H1 (cell line): ENCODE measurements around the gene CFAP61. TPM values are rescaled to one million over a fixed set of nuclear protein-coding genes. Genes with fewer than 3 reads are reported as not detected.

Experiments
- BACH1 ChIP-seq: IDR thresholded peaks from 2 replicates; pipeline ENCODE4 v1.6.1; 2012; ENCODE audit warnings: low read length, improper control_type of control experiment
- EP300 ChIP-seq, 2 experiments: IDR thresholded peaks; 1 replicate in 1 of 2; 2 replicates in 1 of 2; pipeline ENCODE4 v1.6.1; 2011 to 2012; ENCODE audit warnings: low read depth in 2 of 2, low read length in 2 of 2, mild to moderate bottlenecking in 2 of 2, borderline replicate concordance in 1 of 2, inconsistent platforms in 1 of 2, moderate library complexity in 1 of 2
- SAP30 ChIP-seq: fragments of 300-600 bp; sonication (generic); IDR thresholded peaks from 2 replicates; pipeline ENCODE4 v1.7.1; 2012; ENCODE audit warnings: low read length, moderate library complexity, mild to moderate bottlenecking, inconsistent platforms; ENCODE audit not compliant: insufficient read depth, insufficient replicate concordance
- SIN3A ChIP-seq, 2 experiments: IDR thresholded peaks in 1 of 2; conservative IDR thresholded peaks in 1 of 2; 2 replicates each; pipeline ENCODE4 v1.6.1; 2011 to 2012; ENCODE audit warnings: low read length in 2 of 2, improper control_type of control experiment in 1 of 2, low read depth in 1 of 2, mild to moderate bottlenecking in 1 of 2
- SP1 ChIP-seq: IDR thresholded peaks from 2 replicates; pipeline ENCODE4 v1.6.1; 2011; ENCODE audit warnings: low read depth, low read length
- polyA plus RNA-seq, 7 experiments: library from polyadenylated mRNA; depleted of rRNA in 3 of 7; stranded (reverse) in 5 of 7; unstranded in 2 of 7; fragments of >200 nt in 5 of 7; fragments of 200-250 nt in 2 of 7; gene quantifications; 1 replicate in 5 of 7; 2 replicates in 1 of 7; 4 replicates in 1 of 7; pipeline versions ENCODE4 v1.2.1 to v1.2.3, GENCODE V29; 2011 to 2013; ENCODE audit warnings: missing spikeins in 2 of 7, mixed read lengths in 2 of 7
- total RNA-seq: library from RNA; stranded (reverse); fragmentation: NEBNext Ultra II Directional; extraction: Animal tissue kit (Norgen Biotek cat#: 25700); gene quantifications from 2 replicates; pipeline ENCODE4 v1.2.1, GENCODE V29; 2021
- TF ChIP-seq, protein P1 (sequence below), 3 experiments: IDR thresholded peaks; 1 replicate in 2 of 3; 2 replicates in 1 of 3; pipeline versions ENCODE4 v1.5.1 to v1.6.1; 2011; ENCODE audit warnings: low read length in 3 of 3, mild to moderate bottlenecking in 3 of 3, inconsistent platforms in 2 of 3, low read depth in 1 of 3, moderate library complexity in 1 of 3; ENCODE audit not compliant: insufficient read depth in 1 of 3; ENCODE audit errors: control extremely low read depth in 1 of 3

CFAP61 gene
- total and polyA plus RNA-seq, 2 of the 8 experiments (the other 6 are each of a cell fraction or from before 2014, with no cell fraction given), result 0.29 to 0.61 TPM

DNA sequence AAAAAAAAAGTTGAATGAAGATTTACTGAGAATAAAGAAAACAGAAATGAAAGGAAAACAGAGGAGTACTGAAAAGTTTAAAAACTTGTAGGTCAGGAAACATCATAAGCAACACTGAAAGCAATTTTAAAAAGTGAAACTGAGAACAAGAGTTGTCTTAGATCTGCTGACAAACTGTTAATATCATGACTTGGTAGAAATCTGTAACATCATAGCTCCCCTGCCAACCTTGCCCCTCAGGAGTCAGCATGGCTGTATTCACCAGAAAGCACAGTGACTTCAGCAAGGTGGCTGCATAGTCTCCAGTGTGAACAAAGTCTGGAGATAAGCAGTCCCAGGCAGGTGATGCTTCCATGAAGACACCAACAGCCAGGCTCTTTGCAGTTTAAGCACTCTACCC is 29.8 kb upstream of the CFAP61 start (continued):
- TF ChIP-seq, protein P1, sequence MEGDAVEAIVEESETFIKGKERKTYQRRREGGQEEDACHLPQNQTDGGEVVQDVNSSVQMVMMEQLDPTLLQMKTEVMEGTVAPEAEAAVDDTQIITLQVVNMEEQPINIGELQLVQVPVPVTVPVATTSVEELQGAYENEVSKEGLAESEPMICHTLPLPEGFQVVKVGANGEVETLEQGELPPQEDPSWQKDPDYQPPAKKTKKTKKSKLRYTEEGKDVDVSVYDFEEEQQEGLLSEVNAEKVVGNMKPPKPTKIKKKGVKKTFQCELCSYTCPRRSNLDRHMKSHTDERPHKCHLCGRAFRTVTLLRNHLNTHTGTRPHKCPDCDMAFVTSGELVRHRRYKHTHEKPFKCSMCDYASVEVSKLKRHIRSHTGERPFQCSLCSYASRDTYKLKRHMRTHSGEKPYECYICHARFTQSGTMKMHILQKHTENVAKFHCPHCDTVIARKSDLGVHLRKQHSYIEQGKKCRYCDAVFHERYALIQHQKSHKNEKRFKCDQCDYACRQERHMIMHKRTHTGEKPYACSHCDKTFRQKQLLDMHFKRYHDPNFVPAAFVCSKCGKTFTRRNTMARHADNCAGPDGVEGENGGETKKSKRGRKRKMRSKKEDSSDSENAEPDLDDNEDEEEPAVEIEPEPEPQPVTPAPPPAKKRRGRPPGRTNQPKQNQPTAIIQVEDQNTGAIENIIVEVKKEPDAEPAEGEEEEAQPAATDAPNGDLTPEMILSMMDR (IDR thresholded peaks at IDR 0.05; ENCODE audit: control extremely low read depth in 1 of 3, insufficient read depth in 1 of 3, low read depth in 1 of 3, low read length in 3 of 3), result no peak
- TF ChIP-seq SP1 (no peak), SAP30 (no peak), BACH1 (no peak), SIN3A (conservative IDR thresholded peaks at IDR 0.05 in 1 of 2, IDR thresholded peaks at IDR 0.05 in 1 of 2; ENCODE audit: low read depth in 1 of 2, low read length in 2 of 2) (no peak), EP300 (IDR thresholded peaks at IDR 0.05; ENCODE audit: borderline replicate concordance in 1 of 2, low read depth in 2 of 2, low read length in 2 of 2) (no peak)
